Omental fat pad (tissue), 4 donors: ENCODE data around the gene CRACR2B. TPM values are rescaled to one million over a fixed set of nuclear protein-coding genes. Genes with fewer than 3 reads are reported as not detected.

Experiments used
- ATAC-seq: fragments of 150-250 bp; one replicate; pipeline ENCODE4 v1.9.1; 2016; ENCODE audit warnings: mild to moderate bottlenecking, moderate library complexity; ENCODE audit not compliant: low FRiP score
- DNase-seq: peaks from one replicate; pipeline ENCODE4 v3.0.0-alpha.2; 2019; ENCODE audit warnings: low spot score
- total RNA-seq, 4 donors: library from RNA; depleted of rRNA; stranded (reverse); fragments of >200 nt; gene quantifications; one replicate each; pipeline ENCODE4 v1.1.0, GENCODE V29; 2016
- TF ChIP-seq, protein P1 (sequence below), 3 donors: fragments of 450-650 bp; IDR thresholded peaks; one replicate each; pipeline ENCODE4 v1.5.1; 2016 to 2017; ENCODE audit warnings: antibody characterized with exemption in 3 of 3, mild to moderate bottlenecking in 3 of 3, moderate library complexity in 2 of 3

Gene CRACR2B
- total RNA-seq, 4 donors from 2014 or later = 6.3 to 39.7 (median 6.9) TPM

DNA sequence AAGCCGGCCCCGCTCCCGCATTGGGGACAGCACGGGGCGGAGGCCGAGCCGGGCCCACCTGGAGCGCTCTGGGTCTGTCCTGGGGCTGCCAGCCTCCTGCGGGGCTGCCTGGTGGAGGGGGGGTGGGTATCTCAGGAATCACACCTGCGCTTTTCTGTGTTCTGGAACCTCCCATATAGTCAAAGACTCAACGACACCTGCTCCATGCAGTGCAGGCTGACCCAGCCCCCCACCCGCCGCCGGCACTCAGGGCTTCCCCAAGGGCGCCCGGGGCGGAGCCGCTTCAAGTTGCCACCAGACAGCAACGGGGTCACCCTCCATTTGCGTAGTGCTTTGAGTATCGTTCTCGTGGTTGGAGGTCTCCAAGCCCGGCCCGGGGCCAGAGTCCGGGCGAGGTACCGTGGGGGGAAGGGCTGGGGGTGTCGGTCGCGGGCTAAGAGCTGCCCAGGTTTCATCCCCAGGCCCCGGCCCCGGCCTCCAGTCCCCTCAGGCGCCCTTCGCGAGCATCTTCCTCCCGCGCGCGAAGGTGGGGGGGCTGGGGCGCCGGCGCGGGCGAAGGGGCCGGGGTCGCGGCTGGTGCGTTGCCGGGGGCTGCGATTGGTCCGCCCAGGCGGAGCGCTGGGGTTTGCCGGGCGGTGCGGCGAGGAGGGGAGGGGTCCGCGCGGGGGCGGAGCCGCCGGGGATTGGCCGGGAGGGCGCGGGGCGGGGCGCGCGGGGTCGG is 21.5 kb downstream of the CRACR2B start:
- ATAC-seq = no peak
- no peak for DNase-seq
- TF ChIP-seq, protein P1, sequence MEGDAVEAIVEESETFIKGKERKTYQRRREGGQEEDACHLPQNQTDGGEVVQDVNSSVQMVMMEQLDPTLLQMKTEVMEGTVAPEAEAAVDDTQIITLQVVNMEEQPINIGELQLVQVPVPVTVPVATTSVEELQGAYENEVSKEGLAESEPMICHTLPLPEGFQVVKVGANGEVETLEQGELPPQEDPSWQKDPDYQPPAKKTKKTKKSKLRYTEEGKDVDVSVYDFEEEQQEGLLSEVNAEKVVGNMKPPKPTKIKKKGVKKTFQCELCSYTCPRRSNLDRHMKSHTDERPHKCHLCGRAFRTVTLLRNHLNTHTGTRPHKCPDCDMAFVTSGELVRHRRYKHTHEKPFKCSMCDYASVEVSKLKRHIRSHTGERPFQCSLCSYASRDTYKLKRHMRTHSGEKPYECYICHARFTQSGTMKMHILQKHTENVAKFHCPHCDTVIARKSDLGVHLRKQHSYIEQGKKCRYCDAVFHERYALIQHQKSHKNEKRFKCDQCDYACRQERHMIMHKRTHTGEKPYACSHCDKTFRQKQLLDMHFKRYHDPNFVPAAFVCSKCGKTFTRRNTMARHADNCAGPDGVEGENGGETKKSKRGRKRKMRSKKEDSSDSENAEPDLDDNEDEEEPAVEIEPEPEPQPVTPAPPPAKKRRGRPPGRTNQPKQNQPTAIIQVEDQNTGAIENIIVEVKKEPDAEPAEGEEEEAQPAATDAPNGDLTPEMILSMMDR (IDR thresholded peaks at IDR 0.05) = no peak

DNA sequence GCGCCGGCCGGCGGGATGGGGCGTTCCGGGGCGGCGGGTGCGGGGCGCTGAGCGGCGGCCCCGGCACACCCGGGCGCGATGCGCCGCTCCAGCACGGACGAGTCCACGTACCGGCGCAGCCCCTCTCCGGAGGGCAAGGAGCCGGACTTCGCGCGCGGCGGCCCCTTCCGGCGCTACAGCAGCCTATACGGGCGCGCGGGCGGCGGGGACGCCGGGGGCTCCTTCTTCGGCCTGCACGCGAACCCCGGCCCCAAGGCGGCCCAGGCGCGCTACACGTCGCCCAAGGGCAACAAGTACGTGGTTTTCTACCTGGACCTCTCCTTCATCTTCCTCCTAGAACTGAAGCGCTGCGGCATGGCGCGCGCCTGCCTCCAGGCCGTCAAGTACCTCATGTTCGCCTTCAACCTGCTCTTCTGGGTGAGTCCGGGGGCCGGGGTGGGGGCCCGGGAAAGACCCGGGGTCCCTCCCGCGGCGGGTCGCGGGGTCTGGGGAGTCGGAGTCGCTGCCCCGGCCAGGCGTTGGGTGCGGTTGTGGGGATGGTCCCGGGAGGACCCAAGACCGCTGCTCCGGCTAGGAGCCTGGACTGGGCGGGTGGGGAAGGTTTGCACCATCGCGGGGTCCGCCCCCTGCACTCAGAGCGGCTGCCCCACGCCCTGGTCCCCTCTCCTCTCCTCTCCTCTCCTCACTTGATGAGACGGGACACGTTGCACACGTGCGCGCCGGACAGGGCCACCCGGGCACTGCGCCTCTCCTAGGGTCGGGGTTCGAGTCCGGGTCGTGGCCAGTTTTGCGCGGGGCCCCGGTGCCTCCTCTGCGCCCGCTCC is 22.4 kb downstream of the CRACR2B start:
- DNase-seq (no peak), ATAC-seq (no peak)
- TF ChIP-seq, protein P1 (IDR thresholded peaks at IDR 0.05) = no peak

DNA sequence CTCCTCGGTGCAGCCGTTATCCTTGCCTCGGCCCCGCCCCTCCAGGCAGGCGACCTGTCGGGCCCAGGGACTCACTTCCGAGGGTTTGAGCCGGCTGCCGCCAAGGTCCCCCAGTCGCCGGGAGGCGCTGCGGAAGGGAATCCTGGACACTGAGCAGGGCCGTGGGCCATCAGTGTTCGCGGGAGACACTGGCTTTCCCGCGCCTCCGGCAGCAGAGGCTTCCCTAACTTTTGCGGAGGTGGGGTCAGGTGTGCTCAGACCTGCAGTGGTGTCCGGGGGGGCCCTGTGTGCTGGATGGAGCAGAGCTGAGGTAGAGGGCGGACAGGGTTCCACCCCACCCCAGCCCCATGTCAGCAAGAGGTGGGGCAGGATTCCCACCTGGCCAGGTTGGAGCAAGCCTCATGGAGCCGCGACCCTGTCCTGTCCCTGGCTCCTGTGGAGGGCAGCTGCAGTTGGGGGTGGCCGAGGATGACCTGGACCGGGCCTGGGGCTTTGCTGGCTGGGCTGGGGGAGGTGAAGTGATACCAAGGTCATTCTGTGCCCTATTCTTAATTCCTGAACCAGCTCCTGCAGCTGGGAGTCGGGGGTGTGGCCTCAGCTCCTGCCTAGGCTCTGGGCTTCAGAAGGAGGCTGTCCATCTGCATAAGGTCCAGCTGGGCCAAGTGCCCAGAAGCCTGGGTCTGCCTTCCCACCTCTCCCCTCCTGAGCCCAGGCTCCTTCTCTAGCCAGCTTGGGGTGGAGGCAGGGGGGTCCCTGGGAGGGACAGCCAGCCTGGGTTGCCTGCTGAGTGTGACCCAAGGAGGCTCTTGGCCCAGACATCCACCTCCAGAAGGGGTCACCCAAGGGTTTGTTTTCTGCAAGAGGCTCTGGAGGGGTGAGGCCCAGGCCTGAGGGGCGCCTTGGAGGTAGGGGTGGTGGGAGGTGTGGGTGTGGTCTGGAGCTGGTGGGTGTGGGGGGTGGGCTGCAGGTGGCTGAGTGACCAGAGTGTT is 23.4 kb downstream of the CRACR2B start:
- ATAC-seq (no peak), DNase-seq (no peak)
- TF ChIP-seq, protein P1 (IDR thresholded peaks at IDR 0.05) = no peak

DNA sequence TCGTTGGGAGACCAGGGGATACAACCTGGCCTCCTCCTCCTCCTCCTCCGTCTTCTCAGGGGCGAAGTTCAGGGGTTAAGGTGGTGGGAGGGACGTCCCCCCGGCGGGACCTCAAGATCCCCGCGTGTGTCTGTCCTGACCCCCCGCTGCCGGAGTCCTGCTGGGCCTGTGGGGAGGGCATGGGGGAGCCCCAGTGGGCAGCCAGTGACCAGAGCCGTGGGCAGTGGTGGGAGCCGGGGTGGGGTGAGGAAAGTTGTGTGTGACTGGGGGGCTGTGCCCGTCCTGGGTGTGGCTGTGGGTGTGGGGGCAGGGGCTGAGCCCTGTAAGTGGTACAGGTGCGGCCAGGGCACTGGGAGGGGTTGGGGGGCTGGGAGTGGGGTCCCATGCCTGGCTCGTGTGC is 25.0 kb downstream of the CRACR2B start:
- DNase-seq (no peak), ATAC-seq (no peak)
- TF ChIP-seq, protein P1 (IDR thresholded peaks at IDR 0.05) = no peak

DNA sequence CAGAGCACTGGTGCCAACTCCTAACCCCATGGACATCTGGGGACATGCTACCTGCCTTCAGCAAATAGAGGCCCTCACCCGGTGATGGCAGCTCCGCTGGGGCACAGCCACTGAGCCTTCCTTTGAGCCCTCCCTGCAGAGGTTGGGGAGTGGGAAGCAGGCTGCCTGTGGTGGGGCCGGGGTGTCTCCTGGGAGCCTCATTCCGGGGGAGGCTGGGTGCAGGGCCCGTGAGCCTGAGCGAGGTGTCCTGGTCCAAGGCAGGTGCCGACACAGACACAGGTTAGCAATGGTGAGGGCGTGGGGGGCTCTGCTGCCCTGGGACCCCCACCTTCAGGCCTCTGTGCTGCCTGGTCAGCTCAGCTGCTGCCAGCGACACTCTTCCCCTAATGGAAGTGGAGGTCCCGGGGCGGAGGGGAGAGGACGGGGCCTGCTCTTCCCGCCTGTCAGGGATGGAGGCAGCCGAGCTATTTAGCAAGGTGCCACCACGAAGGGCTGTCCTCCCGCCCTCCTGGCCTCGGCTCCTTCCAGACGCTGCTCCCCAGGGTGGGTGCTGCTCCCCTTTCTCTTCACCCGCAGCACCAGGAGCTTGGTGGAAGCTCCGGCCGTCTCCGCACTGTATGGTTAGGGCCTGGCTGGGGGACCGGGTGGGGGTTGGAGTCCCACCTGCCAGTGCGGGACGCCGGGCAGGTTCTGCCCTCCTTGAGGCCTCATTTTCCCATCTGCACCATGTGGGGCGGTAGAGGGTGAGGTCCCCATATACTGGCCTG is 26.1 kb downstream of the CRACR2B start:
- no peak for ATAC-seq
- TF ChIP-seq, protein P1 (IDR thresholded peaks at IDR 0.05) = no peak
- no peak for DNase-seq
